Measurements from ENCODE around the gene CHI3L2.

Gene CHI3L2

GRCh38 chr1:111234258-111234657 lies 6.7 kb downstream of the CHI3L2 start:
- CTCF ChIA-PET: no interaction called here
- POLR2A ChIA-PET (ENCODE audit: low non-redundant PET): no interaction called here
- peak; percentile 43 for DNase-seq (ENCODE audit: low spot score)
- no peak for TF ChIP-seq CTCF (conservative IDR thresholded peaks at IDR 0.05; ENCODE audit: low read depth)
- H3K27ac ChIP-seq: no peak overlapping the region

GRCh38 chr1:111234866-111235265 lies 7.4 kb downstream of the CHI3L2 start:
- DNase-seq (ENCODE audit: low spot score): peak; percentile 34
- no peak for TF ChIP-seq CTCF (conservative IDR thresholded peaks at IDR 0.05; ENCODE audit: low read depth)
- ChIA-PET POLR2A (ENCODE audit: low non-redundant PET) (no interaction called here), CTCF (interaction anchor here (0.5 kb wide), 1 partner anchor 604 kb away, joined by 6 read pairs; no protein-coding TSS in a partner anchor)
- H3K27ac ChIP-seq: no peak overlapping the region

GRCh38 chr1:111236379-111236778 lies 8.9 kb downstream of the CHI3L2 start:
- CTCF ChIA-PET: interaction anchor here (0.6 to 1.0 kb wide), 2 partner anchors 14 to 98 kb away, joined by 3 to 4 read pairs; no protein-coding TSS in a partner anchor
- POLR2A ChIA-PET (ENCODE audit: low non-redundant PET): no interaction called here
- no peak for TF ChIP-seq CTCF (conservative IDR thresholded peaks at IDR 0.05; ENCODE audit: low read depth)
- H3K27ac ChIP-seq: no peak overlapping the region
- no peak for DNase-seq (ENCODE audit: low spot score)

- no peak for DNase-seq (ENCODE audit: low spot score)
- ChIA-PET POLR2A (ENCODE audit: low non-redundant PET) (no interaction called here), CTCF (interaction anchor here (0.6 to 1.0 kb wide), 3 partner anchors 14 to 98 kb away, joined by 3 to 4 read pairs (median 3); no protein-coding TSS in a partner anchor)
- no peak overlapping the region for H3K27ac ChIP-seq
- TF ChIP-seq CTCF (conservative IDR thresholded peaks at IDR 0.05; ENCODE audit: low read depth): no peak
These were observed 9.3 kb downstream of the CHI3L2 start for GRCh38 chr1:111236806-111237205.

- CTCF ChIA-PET: no interaction called here
- no peak overlapping the region for H3K27ac ChIP-seq
- no peak for TF ChIP-seq CTCF (conservative IDR thresholded peaks at IDR 0.05; ENCODE audit: low read depth)
- no peak for DNase-seq (ENCODE audit: low spot score)
- POLR2A ChIA-PET (ENCODE audit: low non-redundant PET): no interaction called here
These were observed 10.7 kb downstream of the CHI3L2 start for GRCh38 chr1:111238056-111238795.

GRCh38 chr1:111241797-111242196 lies 14.3 kb downstream of the CHI3L2 start:
- DNase-seq (ENCODE audit: low spot score): no peak
- ChIA-PET CTCF (interaction anchor here (0.7 kb wide), 1 partner anchor 1286 kb away, joined by 3 read pairs; no protein-coding TSS in a partner anchor), POLR2A (ENCODE audit: low non-redundant PET) (no interaction called here)
- no peak for TF ChIP-seq CTCF (conservative IDR thresholded peaks at IDR 0.05; ENCODE audit: low read depth)
- H3K27ac ChIP-seq: no peak overlapping the region
